HG03558 (cell line): ENCODE data around the gene VPS8.

Experiments used
- ATAC-seq: cut with Tn5 transposase; IDR thresholded peaks from one replicate; pipeline ENCODE4 v1.9.1; 2021; ENCODE audit warnings: moderate number of reproducible peaks; ENCODE audit not compliant: unreplicated experiment; ENCODE audit errors: extremely low read depth

VPS8 gene

GRCh38 chr3:185071287-185071800 lies 259.4 kb downstream of the VPS8 start:
- ATAC-seq = no peak

- no peak for ATAC-seq
Observed at GRCh38 chr3:185075547-185075946, 263.6 kb downstream of the VPS8 start.

- ATAC-seq = no peak
Observed at GRCh38 chr3:185076219-185076618, 264.3 kb downstream of the VPS8 start.

DNA sequence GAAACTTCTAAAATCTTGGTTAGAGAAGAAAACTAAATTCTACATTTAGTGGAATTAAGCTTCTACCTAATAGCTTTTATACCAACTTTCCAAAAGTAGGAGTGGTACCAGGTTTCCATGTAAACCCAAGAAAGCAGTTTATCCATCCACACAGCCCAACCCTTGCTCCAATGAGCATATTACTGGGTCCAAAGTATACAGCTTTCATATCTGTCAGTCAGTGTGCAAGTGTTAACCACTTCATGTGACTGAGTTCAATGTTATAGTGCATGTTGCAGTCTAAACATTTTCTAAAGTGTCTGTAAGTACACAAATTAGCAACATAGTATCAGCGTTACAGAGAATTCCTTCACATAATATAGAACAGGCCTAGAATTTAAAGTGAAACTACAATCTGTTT lies 267.7 kb downstream of the VPS8 start:
- no peak for ATAC-seq

GRCh38 chr3:185081521-185081920 lies 269.6 kb downstream of the VPS8 start:
- no peak for ATAC-seq

GRCh38 chr3:185082149-185082548 lies 270.2 kb downstream of the VPS8 start:
- no peak for ATAC-seq

- ATAC-seq = no peak
Observed at GRCh38 chr3:185082829-185083228, 270.9 kb downstream of the VPS8 start.

- no peak for ATAC-seq
Observed at GRCh38 chr3:185084402-185084801, 272.4 kb downstream of the VPS8 start.

DNA sequence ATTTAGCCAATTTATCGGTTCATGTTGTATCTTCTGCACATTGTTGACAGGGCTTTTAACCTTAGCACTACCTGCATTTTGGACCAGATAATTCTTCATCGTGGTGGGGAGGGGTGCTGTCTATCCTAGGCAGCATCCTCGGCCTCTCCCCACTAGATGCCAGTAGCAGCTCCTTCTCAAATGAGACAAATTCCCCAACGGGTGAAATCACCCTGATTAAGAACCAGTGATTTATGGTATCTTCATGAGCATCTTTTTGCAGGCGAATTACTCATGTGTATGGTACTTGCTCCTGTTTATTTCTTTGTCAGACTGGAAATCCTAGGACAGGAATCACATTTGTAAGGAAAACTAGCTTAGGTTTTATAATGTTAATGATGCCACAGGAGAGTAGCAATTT lies 272.9 kb downstream of the VPS8 start:
- ATAC-seq = no peak

- ATAC-seq = no peak
Observed at GRCh38 chr3:185087419-185087818, 275.5 kb downstream of the VPS8 start.

DNA sequence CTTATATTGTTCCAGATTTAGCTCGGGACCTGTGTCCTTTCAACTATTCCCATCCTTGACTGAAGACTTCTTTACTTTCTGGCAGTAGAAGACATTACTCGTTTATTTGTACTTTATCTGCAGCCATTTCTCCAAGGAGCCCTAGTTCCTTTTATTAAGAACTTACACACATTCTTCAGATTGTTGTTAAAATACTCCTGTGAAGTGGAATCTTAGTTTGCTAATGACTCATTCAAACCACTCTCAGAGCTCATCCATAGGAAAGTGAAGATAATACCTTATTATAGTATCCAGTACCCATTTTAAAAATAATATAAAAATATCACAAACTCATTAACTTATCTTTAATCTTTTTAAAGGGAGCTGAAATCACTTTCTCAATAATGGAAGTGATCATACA lies 277.4 kb downstream of the VPS8 start:
- no peak for ATAC-seq

GRCh38 chr3:185089751-185090150 lies 277.8 kb downstream of the VPS8 start:
- ATAC-seq = no peak

DNA sequence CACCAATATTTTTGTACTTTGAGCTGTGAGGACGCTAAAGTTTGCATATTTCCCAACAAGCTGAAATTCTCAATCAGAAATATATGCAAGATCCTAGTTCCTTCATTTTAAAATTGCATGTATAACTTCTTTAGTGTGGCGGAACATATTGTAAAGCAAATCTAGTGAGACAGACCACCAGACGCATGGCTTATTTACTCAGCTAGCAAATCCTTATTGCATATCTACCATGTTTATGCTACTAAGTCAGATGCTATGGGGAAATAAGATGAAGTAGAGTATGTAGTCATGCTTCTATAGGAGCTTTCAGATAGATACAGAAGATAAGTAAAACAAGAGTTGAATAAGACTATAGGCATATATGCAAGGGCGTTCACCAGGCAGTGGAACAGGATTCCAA lies 278.8 kb downstream of the VPS8 start:
- ATAC-seq = no peak

- ATAC-seq = no peak
Observed at GRCh38 chr3:185093116-185093515, 281.1 kb downstream of the VPS8 start.

- no peak for ATAC-seq
Observed at GRCh38 chr3:185094697-185095096, 282.7 kb downstream of the VPS8 start.
